Measurements from ENCODE around the gene PPP1R3A. TPM values are rescaled to one million over a fixed set of nuclear protein-coding genes. Genes with fewer than 3 reads are reported as not detected.

PPP1R3A gene
- total and polyA plus RNA-seq, 10 of the 15 experiments (the other 5 are each of a cell fraction or from before 2014, with no cell fraction given): not detected

DNA sequence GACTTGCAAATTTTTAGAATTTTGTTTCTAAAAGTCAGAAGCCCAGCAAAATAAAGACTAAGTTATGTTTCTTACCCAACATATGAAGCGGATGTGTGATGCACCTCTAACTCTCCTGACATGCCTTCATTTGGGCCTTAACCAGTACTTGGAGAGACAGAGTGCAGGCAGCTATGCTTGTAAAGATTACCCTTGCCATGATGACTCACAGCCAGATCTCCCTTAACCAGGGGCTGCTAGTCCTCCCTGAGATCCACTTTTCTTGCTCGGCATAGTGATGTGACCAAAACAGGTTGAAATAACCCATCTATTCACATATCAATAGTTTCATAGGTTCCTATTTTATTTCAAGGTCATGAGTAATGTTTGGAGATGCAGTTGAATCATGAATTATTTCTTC lies 43.6 kb downstream of the PPP1R3A start:
- Histone ChIP-seq H2AFZ (ENCODE audit: control insufficient read depth, low read depth, low read length) (no peak overlapping the region), H3K79me2 (ENCODE audit: control insufficient read depth, insufficient read depth, low read length) (no peaks in the 10 kb centered on the region), H3K36me3 (ENCODE audit: control insufficient read depth in 2 of 2, insufficient read depth in 2 of 2, low read length in 1 of 2) (no peaks in the 10 kb centered on the region), H3K9me3 (replicated peaks; ENCODE audit: control insufficient read depth, insufficient read depth, low read length) (no peaks in the 10 kb centered on the region), H3K4me3 (no peak overlapping the region), H3K4me1 (ENCODE audit: control insufficient read depth, insufficient read depth, low read length) (no peaks in the 10 kb centered on the region), H3K4me2 (ENCODE audit: control insufficient read depth, insufficient read depth) (no peak overlapping the region), H4K20me1 (ENCODE audit: control insufficient read depth, insufficient read depth) (no peaks in the 10 kb centered on the region), H3K9ac (ENCODE audit: control insufficient read depth, insufficient read depth, low read length) (no peak overlapping the region), H3K27ac (ENCODE audit: control insufficient read depth, insufficient read depth) (no peak overlapping the region), H3K27me3 (replicated peaks in 1 of 2; ENCODE audit: control insufficient read depth in 2 of 2, insufficient read depth in 2 of 2, low read length in 1 of 2) (no peaks in the 10 kb centered on the region)
- in situ Hi-C loops (cut with MboI) (no loop called here), intact Hi-C loops (cut with micrococcal nuclease; ENCODE audit: unreplicated experiment) (no loop called here)
- ChIA-PET CTCF (interaction anchor here (1.0 kb wide), 1 partner anchor 9 kb away, joined by 4 read pairs; no protein-coding TSS in a partner anchor), SMC1A (ENCODE audit: uncharacterized antibody, unreplicated experiment) (no interaction called here), RAD21 (ENCODE audit: unreplicated experiment) (no interaction called here), POLR2A (no interaction called here)
- WGBS (ENCODE audit: insufficient coverage, insufficient replicate concordance, low lambda C conversion rate, missing lambda C conversion rate): 39% methylated on average over 2 of the region's 2 CpGs
- FAIRE-seq: no peak
- DNase-seq (ENCODE audit: low read depth, low spot score): no peak
- BruUV-seq (replicated peaks): no TSS peak
- no peak for TF ChIP-seq CBX3 (IDR thresholded peaks at IDR 0.05; ENCODE audit: borderline replicate concordance, low read depth)
- no peak for TF ChIP-seq CBX5 (IDR thresholded peaks at IDR 0.05; ENCODE audit: low read depth)
- no peak for TF ChIP-seq EGR1 (IDR thresholded peaks at IDR 0.05; ENCODE audit: borderline replicate concordance in 1 of 2, low read depth in 2 of 2, low read length in 2 of 2)
- TF ChIP-seq BACH1 (IDR thresholded peaks at IDR 0.05; ENCODE audit: borderline replicate concordance): no peak
- TF ChIP-seq, protein P1, sequence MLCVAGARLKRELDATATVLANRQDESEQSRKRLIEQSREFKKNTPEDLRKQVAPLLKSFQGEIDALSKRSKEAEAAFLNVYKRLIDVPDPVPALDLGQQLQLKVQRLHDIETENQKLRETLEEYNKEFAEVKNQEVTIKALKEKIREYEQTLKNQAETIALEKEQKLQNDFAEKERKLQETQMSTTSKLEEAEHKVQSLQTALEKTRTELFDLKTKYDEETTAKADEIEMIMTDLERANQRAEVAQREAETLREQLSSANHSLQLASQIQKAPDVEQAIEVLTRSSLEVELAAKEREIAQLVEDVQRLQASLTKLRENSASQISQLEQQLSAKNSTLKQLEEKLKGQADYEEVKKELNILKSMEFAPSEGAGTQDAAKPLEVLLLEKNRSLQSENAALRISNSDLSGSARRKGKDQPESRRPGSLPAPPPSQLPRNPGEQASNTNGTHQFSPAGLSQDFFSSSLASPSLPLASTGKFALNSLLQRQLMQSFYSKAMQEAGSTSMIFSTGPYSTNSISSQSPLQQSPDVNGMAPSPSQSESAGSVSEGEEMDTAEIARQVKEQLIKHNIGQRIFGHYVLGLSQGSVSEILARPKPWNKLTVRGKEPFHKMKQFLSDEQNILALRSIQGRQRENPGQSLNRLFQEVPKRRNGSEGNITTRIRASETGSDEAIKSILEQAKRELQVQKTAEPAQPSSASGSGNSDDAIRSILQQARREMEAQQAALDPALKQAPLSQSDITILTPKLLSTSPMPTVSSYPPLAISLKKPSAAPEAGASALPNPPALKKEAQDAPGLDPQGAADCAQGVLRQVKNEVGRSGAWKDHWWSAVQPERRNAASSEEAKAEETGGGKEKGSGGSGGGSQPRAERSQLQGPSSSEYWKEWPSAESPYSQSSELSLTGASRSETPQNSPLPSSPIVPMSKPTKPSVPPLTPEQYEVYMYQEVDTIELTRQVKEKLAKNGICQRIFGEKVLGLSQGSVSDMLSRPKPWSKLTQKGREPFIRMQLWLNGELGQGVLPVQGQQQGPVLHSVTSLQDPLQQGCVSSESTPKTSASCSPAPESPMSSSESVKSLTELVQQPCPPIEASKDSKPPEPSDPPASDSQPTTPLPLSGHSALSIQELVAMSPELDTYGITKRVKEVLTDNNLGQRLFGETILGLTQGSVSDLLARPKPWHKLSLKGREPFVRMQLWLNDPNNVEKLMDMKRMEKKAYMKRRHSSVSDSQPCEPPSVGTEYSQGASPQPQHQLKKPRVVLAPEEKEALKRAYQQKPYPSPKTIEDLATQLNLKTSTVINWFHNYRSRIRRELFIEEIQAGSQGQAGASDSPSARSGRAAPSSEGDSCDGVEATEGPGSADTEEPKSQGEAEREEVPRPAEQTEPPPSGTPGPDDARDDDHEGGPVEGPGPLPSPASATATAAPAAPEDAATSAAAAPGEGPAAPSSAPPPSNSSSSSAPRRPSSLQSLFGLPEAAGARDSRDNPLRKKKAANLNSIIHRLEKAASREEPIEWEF (IDR thresholded peaks at IDR 0.05; ENCODE audit: insufficient replicate concordance, low read depth, low read length): no peak
- no peak for TF ChIP-seq BCL11A (IDR thresholded peaks at IDR 0.05; ENCODE audit: low read depth, low read length)
- TF ChIP-seq SMC3 (IDR thresholded peaks at IDR 0.05; ENCODE audit: borderline replicate concordance, low read length): no peak
- no peak for TF ChIP-seq ZZZ3 (IDR thresholded peaks at IDR 0.05; ENCODE audit: control insufficient read depth, insufficient read length, low read depth)
- TF ChIP-seq, protein P2, sequence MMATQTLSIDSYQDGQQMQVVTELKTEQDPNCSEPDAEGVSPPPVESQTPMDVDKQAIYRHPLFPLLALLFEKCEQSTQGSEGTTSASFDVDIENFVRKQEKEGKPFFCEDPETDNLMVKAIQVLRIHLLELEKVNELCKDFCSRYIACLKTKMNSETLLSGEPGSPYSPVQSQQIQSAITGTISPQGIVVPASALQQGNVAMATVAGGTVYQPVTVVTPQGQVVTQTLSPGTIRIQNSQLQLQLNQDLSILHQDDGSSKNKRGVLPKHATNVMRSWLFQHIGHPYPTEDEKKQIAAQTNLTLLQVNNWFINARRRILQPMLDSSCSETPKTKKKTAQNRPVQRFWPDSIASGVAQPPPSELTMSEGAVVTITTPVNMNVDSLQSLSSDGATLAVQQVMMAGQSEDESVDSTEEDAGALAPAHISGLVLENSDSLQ (IDR thresholded peaks at IDR 0.05): no peak
- TF ChIP-seq NR2C2 (IDR thresholded peaks at IDR 0.05; ENCODE audit: borderline replicate concordance, control insufficient read depth, insufficient read length, low read depth): no peak
- TF ChIP-seq, protein P3, sequence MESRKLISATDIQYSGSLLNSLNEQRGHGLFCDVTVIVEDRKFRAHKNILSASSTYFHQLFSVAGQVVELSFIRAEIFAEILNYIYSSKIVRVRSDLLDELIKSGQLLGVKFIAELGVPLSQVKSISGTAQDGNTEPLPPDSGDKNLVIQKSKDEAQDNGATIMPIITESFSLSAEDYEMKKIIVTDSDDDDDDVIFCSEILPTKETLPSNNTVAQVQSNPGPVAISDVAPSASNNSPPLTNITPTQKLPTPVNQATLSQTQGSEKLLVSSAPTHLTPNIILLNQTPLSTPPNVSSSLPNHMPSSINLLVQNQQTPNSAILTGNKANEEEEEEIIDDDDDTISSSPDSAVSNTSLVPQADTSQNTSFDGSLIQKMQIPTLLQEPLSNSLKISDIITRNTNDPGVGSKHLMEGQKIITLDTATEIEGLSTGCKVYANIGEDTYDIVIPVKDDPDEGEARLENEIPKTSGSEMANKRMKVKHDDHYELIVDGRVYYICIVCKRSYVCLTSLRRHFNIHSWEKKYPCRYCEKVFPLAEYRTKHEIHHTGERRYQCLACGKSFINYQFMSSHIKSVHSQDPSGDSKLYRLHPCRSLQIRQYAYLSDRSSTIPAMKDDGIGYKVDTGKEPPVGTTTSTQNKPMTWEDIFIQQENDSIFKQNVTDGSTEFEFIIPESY (IDR thresholded peaks at IDR 0.05): no peak
- no peak for TF ChIP-seq TCF7 (IDR thresholded peaks at IDR 0.05; ENCODE audit: borderline replicate concordance)
- no peak for TF ChIP-seq CREB1 (IDR thresholded peaks at IDR 0.05; ENCODE audit: low read depth)
- no peak for TF ChIP-seq SUZ12 (IDR thresholded peaks at IDR 0.05; ENCODE audit: unreplicated experiment)
- no peak for ATAC-seq
